GM23338 (cell line): ENCODE results near the gene SMG7.

Experiments
- CREB1 ChIP-seq: fragments of 250-450 bp; sonication (Bioruptor Pico); IDR thresholded peaks from 2 replicates; pipeline ENCODE4 v1.5.0; 2020; ENCODE audit warnings: low read depth, mild to moderate bottlenecking, moderate library complexity
- CTCF ChIP-seq, 2 experiments: fragments of 200-600 bp in 1 of 2; sonication (generic) in 1 of 2; conservative IDR thresholded peaks; 2 replicates each; pipeline versions ENCODE4 v1.5.1 to v1.6.1; 2016 to 2017; ENCODE audit warnings: antibody characterized with exemption in 2 of 2, low read depth in 2 of 2, mild to moderate bottlenecking in 2 of 2, moderate library complexity in 1 of 2
- ETS1 ChIP-seq: IDR thresholded peaks from 2 replicates; pipeline ENCODE4 v1.6.1; 2016; ENCODE audit warnings: antibody characterized with exemption
- EZH2 ChIP-seq: fragments of 200-600 bp; sonication (generic); IDR thresholded peaks from one replicate; pipeline ENCODE4 v1.8.0; 2017; ENCODE audit warnings: antibody characterized with exemption, mild to moderate bottlenecking, low read depth; ENCODE audit not compliant: unreplicated experiment
- EZH2phosphoT487 ChIP-seq: fragments of 200-600 bp; sonication (generic); IDR thresholded peaks from one replicate; pipeline ENCODE4 v1.8.1; 2018; ENCODE audit warnings: antibody characterized with exemption; ENCODE audit not compliant: unreplicated experiment
- JUNB ChIP-seq: IDR thresholded peaks from one replicate; pipeline ENCODE4 v1.6.1; 2016; ENCODE audit warnings: antibody characterized with exemption; ENCODE audit not compliant: unreplicated experiment
- POLR2AphosphoS5 ChIP-seq: IDR thresholded peaks from 2 replicates; pipeline ENCODE4 v1.6.1; 2016; ENCODE audit warnings: antibody characterized with exemption, low read depth
- REST ChIP-seq: IDR thresholded peaks from one replicate; pipeline ENCODE4 v1.6.1; 2018; ENCODE audit warnings: antibody characterized with exemption; ENCODE audit not compliant: unreplicated experiment
- STAT1 ChIP-seq: IDR thresholded peaks from one replicate; pipeline ENCODE4 v1.6.1; 2016; ENCODE audit warnings: antibody characterized with exemption; ENCODE audit not compliant: unreplicated experiment
- ZNF114 ChIP-seq: fragments of 250-450 bp; sonication (Bioruptor Pico); IDR thresholded peaks from 2 replicates; pipeline ENCODE4 v1.5.0; 2020; ENCODE audit warnings: mild to moderate bottlenecking, moderate library complexity
- ZNF331 ChIP-seq: fragments of 250-450 bp; sonication (Bioruptor Pico); IDR thresholded peaks from 2 replicates; pipeline ENCODE4 v1.5.0; 2020; ENCODE audit warnings: low read depth, mild to moderate bottlenecking, moderate library complexity
- ZNF462 ChIP-seq: fragments of 250-450 bp; sonication (Bioruptor Pico); IDR thresholded peaks from 2 replicates; pipeline ENCODE4 v1.5.0; 2020; ENCODE audit warnings: mild to moderate bottlenecking, moderate library complexity

- TF ChIP-seq CTCF (conservative IDR thresholded peaks at IDR 0.05; ENCODE audit: low read depth in 2 of 2) = no peak
- no peak for TF ChIP-seq POLR2AphosphoS5
- TF ChIP-seq EZH2 = no peak
- no peak for TF ChIP-seq JUNB
- no peak for TF ChIP-seq ZNF114 (CRISPR knock-in tag)
- no peak for TF ChIP-seq REST
- TF ChIP-seq EZH2phosphoT487 = no peak
- no peak for TF ChIP-seq ETS1
- TF ChIP-seq CREB1 = no peak
- TF ChIP-seq STAT1 = no peak
- TF ChIP-seq ZNF462 (CRISPR knock-in tag) = no peak
- no peak for TF ChIP-seq ZNF331 (CRISPR knock-in tag)
Measured at GRCh38 chr1:183516725-183517124, 44.4 kb downstream of the SMG7 start.
